Neural cell (in vitro differentiated cells): ENCODE measurements around the gene RUVBL1. TPM values are rescaled to one million over a fixed set of nuclear protein-coding genes. Genes with fewer than 3 reads are reported as not detected.

Experiments used
- H2AFZ ChIP-seq: fragments of 200-600, 300-800 bp; sonication (generic), shearing (Covaris generic); 2 replicates; pipeline ENCODE4 v1.6.0; 2014; ENCODE audit warnings: low read depth, mild to moderate bottlenecking, antibody characterized with exemption, low read length, moderate library complexity
- H3F3A ChIP-seq: fragments of 200-600 bp; shearing (Covaris generic); 2 replicates; pipeline ENCODE4 v1.6.1; 2016; ENCODE audit warnings: mild to moderate bottlenecking, moderate library complexity, mixed read lengths, antibody characterized with exemption, low read length; ENCODE audit not compliant: insufficient read depth, poor library complexity, severe bottlenecking
- H3K27ac ChIP-seq: fragments of 200-600, 300-800 bp; sonication (generic), shearing (Covaris generic); 2 replicates; pipeline ENCODE4 v1.5.1; 2014; ENCODE audit warnings: mild to moderate bottlenecking, low read length, moderate library complexity
- H3K27me3 ChIP-seq: fragments of 300-800, 200-600 bp; sonication (generic), shearing (Covaris generic); 2 replicates; pipeline ENCODE4 v1.6.0; 2014; ENCODE audit warnings: mild to moderate bottlenecking, low read depth, low read length, moderate library complexity; ENCODE audit not compliant: insufficient read depth
- H3K36me3 ChIP-seq: fragments of 300-800, 200-600 bp; sonication (generic), shearing (Covaris generic); 2 replicates; pipeline ENCODE4 v1.5.1; 2014; ENCODE audit warnings: mild to moderate bottlenecking, antibody characterized with exemption, low read length, moderate library complexity; ENCODE audit not compliant: insufficient read depth
- H3K4me2 ChIP-seq: fragments of 300-800, 200-600 bp; sonication (generic), shearing (Covaris generic); 2 replicates; pipeline ENCODE4 v1.6.0; 2014; ENCODE audit warnings: mild to moderate bottlenecking, low read length
- H3K4me3 ChIP-seq: fragments of 300-800, 200-600 bp; sonication (generic), shearing (Covaris generic); 2 replicates; pipeline ENCODE4 v1.5.1; 2014; ENCODE audit warnings: mild to moderate bottlenecking, low read length, moderate library complexity
- H3K79me2 ChIP-seq: fragments of 200-600 bp; shearing (Covaris generic); replicated peaks from 2 replicates; pipeline ENCODE4 v1.6.0; 2014; ENCODE audit warnings: mild to moderate bottlenecking, low read length, moderate library complexity; ENCODE audit not compliant: insufficient read depth
- H3K9ac ChIP-seq: fragments of 300-800, 200-600 bp; sonication (generic), shearing (Covaris generic); 2 replicates; pipeline ENCODE4 v1.6.1; 2016; ENCODE audit warnings: mild to moderate bottlenecking, low read length, mixed read lengths
- H3K9me2 ChIP-seq: fragments of 200-600 bp; shearing (Covaris generic); 2 replicates; pipeline ENCODE4 v1.6.1; 2016; ENCODE audit warnings: mild to moderate bottlenecking, low read length, mixed read lengths; ENCODE audit not compliant: insufficient read depth
- H3K9me3 ChIP-seq: fragments of 200-600, 300-800 bp; sonication (generic), shearing (Covaris generic); 2 replicates; pipeline ENCODE4 v1.6.1; 2016; ENCODE audit warnings: mild to moderate bottlenecking, mixed run types, low read length, moderate library complexity, mixed read lengths
- H4K20me1 ChIP-seq: fragments of 200-600 bp; shearing (Covaris generic); 2 replicates; pipeline ENCODE4 v1.6.1; 2016; ENCODE audit warnings: mild to moderate bottlenecking, mixed run types; ENCODE audit not compliant: insufficient read depth
- CTCF ChIP-seq: fragments of 450-650 bp; IDR thresholded peaks from 2 replicates; pipeline ENCODE4 v1.5.1; 2014; ENCODE audit warnings: antibody characterized with exemption, mild to moderate bottlenecking, moderate library complexity; ENCODE audit not compliant: poor library complexity, severe bottlenecking
- EP300 ChIP-seq: fragments of 450-650 bp; conservative IDR thresholded peaks from 2 replicates; pipeline ENCODE4 v1.6.1; 2014; ENCODE audit warnings: antibody characterized with exemption, mild to moderate bottlenecking, moderate library complexity; ENCODE audit not compliant: poor library complexity, severe bottlenecking
- EZH2 ChIP-seq: fragments of 200-600, 300-800 bp; shearing (Covaris generic), sonication (generic); IDR thresholded peaks from 2 replicates; pipeline ENCODE4 v1.6.1; 2014; ENCODE audit warnings: antibody characterized with exemption, low read length, borderline replicate concordance, mild to moderate bottlenecking; ENCODE audit not compliant: insufficient read depth, poor library complexity, severe bottlenecking
- MXI1 ChIP-seq: fragments of 450-650 bp; conservative IDR thresholded peaks from 2 replicates; pipeline ENCODE4 v1.6.1; 2014; ENCODE audit warnings: antibody characterized with exemption, mild to moderate bottlenecking; ENCODE audit not compliant: poor library complexity, severe bottlenecking
- POLR2AphosphoS5 ChIP-seq: IDR thresholded peaks from 2 replicates; pipeline ENCODE4 v1.6.1; 2012
- RAD21 ChIP-seq: fragments of 450-650 bp; conservative IDR thresholded peaks from 2 replicates; pipeline ENCODE4 v1.6.1; 2014; ENCODE audit warnings: antibody characterized with exemption, mild to moderate bottlenecking, moderate library complexity
- REST ChIP-seq: IDR thresholded peaks from 2 replicates; pipeline ENCODE4 v1.6.1; 2012; ENCODE audit warnings: borderline replicate concordance
- SMC3 ChIP-seq: fragments of 450-650 bp; conservative IDR thresholded peaks from 2 replicates; pipeline ENCODE4 v1.6.1; 2014; ENCODE audit warnings: antibody characterized with exemption, mild to moderate bottlenecking, moderate library complexity; ENCODE audit not compliant: poor library complexity
- TAF1 ChIP-seq: IDR thresholded peaks from 2 replicates; pipeline ENCODE4 v1.6.1; 2012; ENCODE audit warnings: low read depth
- polyA plus RNA-seq: library from polyadenylated mRNA; depleted of rRNA; stranded (reverse); fragments of >200 nt; gene quantifications from 2 replicates; pipeline ENCODE4 v1.2.3, GENCODE V29; 2014

The RUVBL1 gene
- polyA plus RNA-seq, 1 donor from 2014 or later = 83.3 TPM

DNA sequence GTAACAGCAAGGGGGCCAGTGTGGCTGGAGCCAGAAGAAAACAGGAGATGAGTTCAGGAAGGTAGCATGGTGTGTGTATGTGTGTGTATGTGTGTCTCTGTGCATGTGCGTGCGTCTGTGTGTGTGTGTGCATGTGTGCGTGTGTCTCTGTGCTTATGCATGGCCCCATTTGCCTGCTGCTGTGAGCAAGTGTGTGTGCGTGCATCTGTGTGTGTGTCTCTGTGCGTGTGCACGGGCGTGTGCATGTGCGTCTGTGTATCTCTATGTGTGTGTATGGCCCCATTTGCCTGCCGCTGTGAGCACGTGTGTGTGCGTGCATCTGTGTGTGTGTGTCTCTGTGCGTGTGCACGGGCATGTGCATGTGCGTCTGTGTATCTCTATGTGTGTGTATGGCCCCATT is 22.6 kb upstream of the RUVBL1 start:
- TF ChIP-seq SMC3 = no peak
- H3K4me2 ChIP-seq = no peak overlapping the region

GRCh38 chr3:128145279-128145678 is 21.7 kb upstream of the RUVBL1 start:
- Histone ChIP-seq H2AFZ (no peak overlapping the region), H3K36me3 (no peaks in the 10 kb centered on the region), H3K4me3 (no peak overlapping the region), H3K9me2 (no peaks in the 10 kb centered on the region), H3K27ac (no peak overlapping the region), H3K79me2 (no peaks in the 10 kb centered on the region), H3K4me2 (no peak overlapping the region), H3K9me3 (no peaks in the 10 kb centered on the region), H4K20me1 (no peaks in the 10 kb centered on the region), H3K9ac (no peak overlapping the region), H3K27me3 (no peaks in the 10 kb centered on the region), H3F3A (no peaks in the 10 kb centered on the region)
- TF ChIP-seq EP300 = no peak
- TF ChIP-seq REST = no peak
- TF ChIP-seq EZH2 = no peak
- TF ChIP-seq SMC3 = no peak
- no peak for TF ChIP-seq MXI1
- no peak for TF ChIP-seq POLR2AphosphoS5
- TF ChIP-seq TAF1 = no peak
- TF ChIP-seq CTCF = no peak
- TF ChIP-seq RAD21 = no peak

More for the DNA sequence above, 22.6 kb upstream of the RUVBL1 start:
- Histone ChIP-seq H3K9me3 (no peaks in the 10 kb centered on the region), H4K20me1 (no peaks in the 10 kb centered on the region), H3K79me2 (no peaks in the 10 kb centered on the region), H3F3A (no peaks in the 10 kb centered on the region), H3K36me3 (no peaks in the 10 kb centered on the region), H3K9ac (no peak overlapping the region), H3K27me3 (no peaks in the 10 kb centered on the region), H2AFZ (no peak overlapping the region), H3K4me3 (no peak overlapping the region), H3K27ac (no peak overlapping the region), H3K9me2 (no peaks in the 10 kb centered on the region)
